Common myeloid progenitor, CD34-positive (primary cell): Measurements from ENCODE around the gene TENT5C.

Source experiments
- CTCF ChIA-PET: fragments of 350-600 bp; sonication (Branson Sonifier 250); formaldehyde crosslinking; loops from one replicate; lab custom pipeline; 2021; ENCODE audit warnings: antibody characterized with exemption; lab: Charles Lee
- POLR2A ChIA-PET: fragments of 350-600 bp; sonication (Branson Sonifier 250); formaldehyde crosslinking; loops from one replicate; lab custom pipeline; 2021; ENCODE audit warnings: antibody characterized with exemption; lab: Charles Lee
- DNase-seq, 3 donors: peaks; one replicate each; pipeline versions ENCODE4 v3.0.0 to v3.0.0-alpha.2; 2013
- H3K27ac ChIP-seq, 2 experiments: 1 replicate in 1 of 2; 2 replicates in 1 of 2; pipeline ENCODE4 v1.7.0; 2013; ENCODE audit warnings: inconsistent platforms in 2 of 2, low read length in 2 of 2, mild to moderate bottlenecking in 2 of 2, low read depth in 1 of 2, moderate library complexity in 1 of 2; ENCODE audit not compliant: severe bottlenecking in 2 of 2, insufficient read depth in 1 of 2, poor library complexity in 1 of 2
- H3K27me3 ChIP-seq, 5 experiments: replicated peaks in 2 of 5; 1 replicate in 3 of 5; 2 replicates in 2 of 5; pipeline versions ENCODE4 v1.6.1 to v1.7.0; 2013; ENCODE audit warnings: low read length in 4 of 5, mild to moderate bottlenecking in 2 of 5, moderate library complexity in 2 of 5, inconsistent platforms in 1 of 5; ENCODE audit not compliant: insufficient read depth in 5 of 5, control insufficient read depth in 4 of 5
- H3K36me3 ChIP-seq, 4 experiments: 1 replicate in 2 of 4; 2 replicates in 2 of 4; pipeline versions ENCODE4 v1.6.1 to v1.7.0; 2013; ENCODE audit warnings: low read length in 3 of 4, control low read depth in 1 of 4, mild to moderate bottlenecking in 1 of 4; ENCODE audit not compliant: control insufficient read depth in 4 of 4, insufficient read depth in 4 of 4
- H3K4me1 ChIP-seq, 4 experiments: 1 replicate in 3 of 4; 2 replicates in 1 of 4; pipeline versions ENCODE4 v1.6.1 to v1.7.1; 2013; ENCODE audit warnings: low read length in 3 of 4, mild to moderate bottlenecking in 3 of 4, control low read depth in 1 of 4, inconsistent platforms in 1 of 4, moderate library complexity in 1 of 4; ENCODE audit not compliant: control insufficient read depth in 4 of 4, insufficient read depth in 4 of 4; ENCODE audit errors: control extremely low read depth in 1 of 4
- H3K4me3 ChIP-seq, 7 experiments: 1 replicate in 4 of 7; 2 replicates in 3 of 7; pipeline versions ENCODE4 v1.5.1 to v1.7.0; 2013; ENCODE audit warnings: mild to moderate bottlenecking in 7 of 7, low read length in 6 of 7, moderate library complexity in 6 of 7, inconsistent platforms in 2 of 7, low read depth in 2 of 7, control low read depth in 1 of 7; ENCODE audit not compliant: insufficient read depth in 4 of 7, control insufficient read depth in 1 of 7; ENCODE audit errors: extremely low read depth in 1 of 7
- H3K9me3 ChIP-seq, 5 experiments: 1 replicate in 4 of 5; 2 replicates in 1 of 5; pipeline versions ENCODE4 v1.6.1 to v1.7.1; 2013; ENCODE audit warnings: low read length in 4 of 5, mild to moderate bottlenecking in 2 of 5, inconsistent platforms in 1 of 5, low read depth in 1 of 5, moderate library complexity in 1 of 5; ENCODE audit not compliant: control insufficient read depth in 4 of 5, insufficient read depth in 2 of 5; ENCODE audit errors: control extremely low read depth in 1 of 5
- WGBS: methylation state at CpG from one replicate; pipeline ENCODE4 v1.1.5; 2013; ENCODE audit not compliant: insufficient coverage; 5-methylcytosine and 5-hydroxymethylcytosine counted together

The TENT5C gene

GRCh38 chr1:117610036-117610435, 4.2 kb downstream of the TENT5C start:
- H3K27me3 ChIP-seq, result no peaks in the 10 kb centered on the region
- no peak for DNase-seq
- ChIA-PET CTCF (interaction anchor here (1.0 to 1.9 kb wide), 8 partner anchors 9 to 97 kb away, joined by 3 to 6 read pairs (median 3); no protein-coding TSS in a partner anchor), POLR2A (no interaction called here)
- H3K4me1 ChIP-seq, result peaks cover 38 to 93% (median 62%) of the 10 kb centered on the region in 4 experiments
- 74% methylated on average over 4 of the region's 4 CpGs for WGBS
- H3K27ac ChIP-seq, result no peak overlapping the region
- H3K4me3 ChIP-seq, result no peak overlapping the region
- H3K36me3 ChIP-seq, result peaks cover 0 to 3% (median 0%) of the 10 kb centered on the region in 4 experiments
- H3K9me3 ChIP-seq, result no peaks in the 10 kb centered on the region

GRCh38 chr1:117611121-117611601, 5.3 kb downstream of the TENT5C start:
- Histone ChIP-seq H3K4me3 (no peak overlapping the region), H3K36me3 (peaks cover 0 to 3% (median 0%) of the 10 kb centered on the region in 4 experiments), H3K9me3 (no peaks in the 10 kb centered on the region), H3K27me3 (no peaks in the 10 kb centered on the region), H3K27ac (no peak overlapping the region), H3K4me1 (peaks cover 47 to 96% (median 68%) of the 10 kb centered on the region in 4 experiments)
- WGBS, result 95% methylated on average over 3 of the region's 5 CpGs
- CTCF ChIA-PET, result interaction anchor here (1.0 to 4.1 kb wide), 6 partner anchors 8 to 143 kb away, joined by 3 to 13 read pairs (median 4); no protein-coding TSS in a partner anchor
- DNase-seq, result peak in 2 of 3 donors; percentile 38 to 66
- POLR2A ChIA-PET, result no interaction called here

GRCh38 chr1:117611894-117612483, 6.1 kb downstream of the TENT5C start:
- WGBS, result no CpG with 5 or more reads among the region's 3 CpGs
- peak overlapping the region in 1 of 2 experiments; percentile 25 for H3K27ac ChIP-seq
- no peak for DNase-seq
- H3K4me3 ChIP-seq, result peak overlapping the region in 1 of 7 experiments; percentile 49
- peaks cover 0 to 3% (median 0%) of the 10 kb centered on the region in 4 experiments for H3K36me3 ChIP-seq
- H3K27me3 ChIP-seq, result no peaks in the 10 kb centered on the region
- H3K4me1 ChIP-seq, result peaks cover 46 to 97% (median 68%) of the 10 kb centered on the region in 4 experiments
- H3K9me3 ChIP-seq, result no peaks in the 10 kb centered on the region
- POLR2A ChIA-PET, result interaction anchor here (1.1 to 1.5 kb wide), 3 partner anchors 15 to 64 kb away, joined by 3 to 5 read pairs (median 3); no protein-coding TSS in a partner anchor
- CTCF ChIA-PET, result interaction anchor here (1.0 to 4.1 kb wide), 7 partner anchors 9 to 142 kb away, joined by 3 to 13 read pairs (median 5); no protein-coding TSS in a partner anchor

GRCh38 chr1:117612517-117613248, 6.8 kb downstream of the TENT5C start:
- ChIA-PET POLR2A (interaction anchor here (1.1 to 1.5 kb wide), 3 partner anchors 15 to 63 kb away, joined by 3 to 5 read pairs (median 3); no protein-coding TSS in a partner anchor), CTCF (interaction anchor here (0.9 to 4.1 kb wide), 9 partner anchors 9 to 141 kb away, joined by 3 to 13 read pairs (median 5); no protein-coding TSS in a partner anchor)
- peak; percentile 76 to 90 (median 78) for DNase-seq
- WGBS, result 4% methylated on average over 7 of the region's 7 CpGs
- Histone ChIP-seq H3K9me3 (no peaks in the 10 kb centered on the region), H3K4me3 (peak overlapping the region in 5 of 7 experiments; percentile 11 to 62 (median 42)), H3K4me1 (peaks cover 41 to 90% (median 63%) of the 10 kb centered on the region in 4 experiments), H3K27ac (peak overlapping the region; percentile 25 to 76), H3K36me3 (peaks cover 0 to 3% (median 0%) of the 10 kb centered on the region in 4 experiments), H3K27me3 (no peaks in the 10 kb centered on the region)

- H3K4me1 ChIP-seq, result peaks cover 39 to 83% (median 57%) of the 10 kb centered on the region in 4 experiments
- POLR2A ChIA-PET, result interaction anchor here (1.1 to 1.5 kb wide), 3 partner anchors 14 to 63 kb away, joined by 3 to 5 read pairs (median 3); no protein-coding TSS in a partner anchor
- 51% methylated on average over 3 of the region's 8 CpGs for WGBS
- peak overlapping the region in 5 of 7 experiments; percentile 11 to 62 (median 42) for H3K4me3 ChIP-seq
- peaks cover 0 to 3% (median 0%) of the 10 kb centered on the region in 4 experiments for H3K36me3 ChIP-seq
- CTCF ChIA-PET, result interaction anchor here (0.7 to 4.1 kb wide), 11 partner anchors 8 to 140 kb away, joined by 3 to 13 read pairs (median 4); no protein-coding TSS in a partner anchor
- DNase-seq, result peak; percentile 65 to 90 (median 66)
- peak overlapping the region; percentile 30 to 76 for H3K27ac ChIP-seq
- no peaks in the 10 kb centered on the region for H3K9me3 ChIP-seq
- H3K27me3 ChIP-seq, result no peaks in the 10 kb centered on the region
These were observed 7.6 kb downstream of the TENT5C start for GRCh38 chr1:117613249-117613968.
